Left hindlimb (tissue), 1 donor: Measurements from ENCODE around the gene XRN1.

Source experiments
- DNase-seq: peaks from one replicate; pipeline ENCODE4 v3.0.0-alpha.2; 2018

The XRN1 gene

DNA sequence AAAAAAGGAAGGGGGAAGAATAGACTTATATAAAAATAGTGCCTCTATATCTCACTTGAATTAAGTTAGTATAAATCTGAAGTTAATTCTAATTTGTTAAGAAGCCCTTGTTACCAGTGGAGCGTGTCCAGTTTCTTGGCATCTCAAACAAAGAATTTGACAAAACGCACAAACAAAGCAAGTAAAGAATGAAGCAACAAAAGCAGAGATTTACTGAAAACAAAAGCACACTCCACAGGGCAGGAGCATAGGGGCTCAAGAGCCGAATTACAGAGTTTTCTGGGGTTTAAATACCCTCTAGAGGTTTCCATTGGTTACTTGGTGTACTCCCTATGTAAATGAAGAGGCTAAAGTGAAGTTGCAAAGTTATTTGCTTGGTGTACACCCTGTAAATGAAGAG lies 188.5 kb downstream of the XRN1 start:
- no peak for DNase-seq

DNA sequence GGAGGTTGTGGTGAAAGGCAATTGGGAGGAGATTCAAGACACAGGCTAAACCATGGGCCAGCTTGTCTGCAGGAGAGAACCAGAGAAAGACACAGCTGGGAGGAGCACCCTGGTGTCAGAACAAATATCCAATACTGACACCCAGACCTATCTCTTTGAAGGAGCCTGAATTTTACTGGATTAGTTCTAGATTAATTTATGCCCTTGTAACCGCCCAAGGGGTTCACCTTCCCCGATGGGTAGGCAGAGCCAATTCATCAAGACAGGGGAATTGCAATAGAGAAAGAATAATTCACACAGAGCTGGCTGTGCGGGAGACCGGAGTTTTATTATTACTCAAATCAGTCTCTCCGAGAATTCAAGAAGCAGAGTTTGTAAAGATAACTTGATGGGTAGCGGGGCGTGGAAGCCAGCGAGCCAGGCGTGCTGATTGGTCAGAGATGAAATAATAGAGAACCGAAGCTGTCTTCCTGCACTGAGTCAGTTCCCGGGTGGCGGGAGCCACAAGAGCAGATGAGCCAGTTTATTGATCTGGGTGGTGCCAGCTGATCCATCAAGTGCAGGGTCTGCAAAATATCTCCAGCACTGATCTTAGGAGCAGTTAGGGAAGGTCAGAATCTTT lies 191.0 kb downstream of the XRN1 start:
- no peak for DNase-seq
